C4-2B (cell line): ENCODE data around the gene BEND2.

Source experiments
- CTCF ChIP-seq: fragments of 450-650 bp; conservative IDR thresholded peaks from 2 replicates; pipeline ENCODE4 v1.5.1; 2017; ENCODE audit warnings: mild to moderate bottlenecking
- ZFX ChIP-seq: fragments of 450-650 bp; IDR thresholded peaks from 2 replicates; pipeline ENCODE4 v1.6.1; 2017

- TF ChIP-seq CTCF (no peak), ZFX (no peak)
Observed at GRCh38 chrX:18149454-18149853, 71.2 kb downstream of the BEND2 start.
